GM18873 (cell line): ENCODE data around the gene SMYD3.
"Not testable (repeated sequence)": the region's sequence is repeated elsewhere in the genome, so short reads cannot be mapped to it uniquely, and the experiment has no call there.

Experiments used
- ATAC-seq: cut with Tn5 transposase; IDR thresholded peaks from one replicate; pipeline ENCODE4 v1.9.1; 2021; ENCODE audit warnings: mild to moderate bottlenecking, moderate library complexity, moderate number of reproducible peaks; ENCODE audit not compliant: unreplicated experiment, low FRiP score

The SMYD3 gene

GRCh38 chr1:246083416-246083815 is 423.7 kb downstream of the SMYD3 start:
- no peak for ATAC-seq

- no peak for ATAC-seq
Measured at GRCh38 chr1:246081856-246082668, 425.0 kb downstream of the SMYD3 start.

GRCh38 chr1:246081138-246081702 is 425.9 kb downstream of the SMYD3 start:
- ATAC-seq = no peak

GRCh38 chr1:246080031-246080430 is 427.0 kb downstream of the SMYD3 start:
- ATAC-seq = no peak

- ATAC-seq = no peak
Measured at GRCh38 chr1:246078888-246079252, 428.2 kb downstream of the SMYD3 start.

- no peak for ATAC-seq
Measured at GRCh38 chr1:246078126-246078887, 428.8 kb downstream of the SMYD3 start.

- ATAC-seq = no peak
Measured at GRCh38 chr1:246077476-246077875, 429.6 kb downstream of the SMYD3 start.

GRCh38 chr1:246074421-246074820 is 432.7 kb downstream of the SMYD3 start:
- no peak for ATAC-seq

GRCh38 chr1:246072456-246072955 is 434.6 kb downstream of the SMYD3 start:
- ATAC-seq = no peak

GRCh38 chr1:246071981-246072380 is 435.1 kb downstream of the SMYD3 start:
- not testable (repeated sequence) for ATAC-seq

GRCh38 chr1:246071561-246071960 is 435.5 kb downstream of the SMYD3 start:
- not testable (repeated sequence) for ATAC-seq

- no peak for ATAC-seq
Measured at GRCh38 chr1:246069581-246069980, 437.5 kb downstream of the SMYD3 start.

GRCh38 chr1:246068619-246069509 is 438.2 kb downstream of the SMYD3 start:
- ATAC-seq = no peak

GRCh38 chr1:246068217-246068512 is 438.9 kb downstream of the SMYD3 start:
- ATAC-seq = no peak

- ATAC-seq = no peak
Measured at GRCh38 chr1:246067432-246068216, 439.5 kb downstream of the SMYD3 start.

GRCh38 chr1:246066573-246066972 is 440.5 kb downstream of the SMYD3 start:
- ATAC-seq = no peak

GRCh38 chr1:246065592-246065991 is 441.5 kb downstream of the SMYD3 start:
- no peak for ATAC-seq

- ATAC-seq = no peak
Measured at GRCh38 chr1:246064891-246065290, 442.2 kb downstream of the SMYD3 start.

- ATAC-seq = no peak
Measured at GRCh38 chr1:246063013-246063616, 444.0 kb downstream of the SMYD3 start.
